Thyroid gland (tissue), 4 donors: ENCODE results near the gene IL1RL1. TPM values are rescaled to one million over a fixed set of nuclear protein-coding genes. Genes with fewer than 3 reads are reported as not detected.

ENCODE experiments used
- DNase-seq, 2 donors: peaks; one replicate each; pipeline ENCODE4 v3.0.0-alpha.2; 2019
- H3K27ac ChIP-seq, 3 donors: fragments of 200-600 bp; sonication (generic); 1 replicate in 2 of 3; 2 replicates in 1 of 3; pipeline ENCODE4 v1.5.1; 2016 to 2019; ENCODE audit warnings: mild to moderate bottlenecking in 1 of 3, moderate library complexity in 1 of 3
- H3K27me3 ChIP-seq: fragments of 200-600 bp; sonication (generic); one replicate; pipeline ENCODE4 v1.5.1; 2019
- H3K36me3 ChIP-seq, 2 donors: fragments of 200-600 bp; sonication (generic); one replicate each; pipeline ENCODE4 v1.5.1; 2016 to 2019
- H3K4me1 ChIP-seq, 2 donors: fragments of 200-600 bp; sonication (generic); one replicate each; pipeline ENCODE4 v1.5.1; 2017 to 2019
- H3K4me3 ChIP-seq, 3 donors: fragments of 200-600 bp; sonication (generic); replicated peaks in 1 of 3; 1 replicate in 2 of 3; 2 replicates in 1 of 3; pipeline ENCODE4 v1.5.1; 2016; ENCODE audit warnings: mild to moderate bottlenecking in 1 of 3
- H3K9me3 ChIP-seq: fragments of 200-600 bp; sonication (generic); one replicate; pipeline ENCODE4 v1.5.1; 2017
- POLR2A ChIP-seq, 2 donors: fragments of 450-650 bp; IDR thresholded peaks; one replicate each; pipeline ENCODE4 v1.6.1; 2017; ENCODE audit warnings: antibody characterized with exemption in 2 of 2, mild to moderate bottlenecking in 2 of 2, moderate library complexity in 1 of 2
- WGBS, 2 donors: methylation state at CpG; one replicate each; pipeline ENCODE4 v1.1.5; 2017; 5-methylcytosine and 5-hydroxymethylcytosine counted together
- intact Hi-C: fragments of 100-400 bp; cut with DNase I; formaldehyde crosslinking; loops from one replicate; pipeline ENCODE4 v1.15.1; 2023
- total RNA-seq, 4 donors: library from RNA; depleted of rRNA; stranded (reverse); fragments of >200 nt; gene quantifications; one replicate each; pipeline ENCODE4 v1.2.3, GENCODE V29; 2016
- TF ChIP-seq, protein P1 (sequence below), 6 experiments: fragments of 200-600 bp in 3 of 6; fragments of 450-650 bp in 3 of 6; sonication (generic) in 3 of 6; IDR thresholded peaks; one replicate each; pipeline ENCODE4 v1.5.1; 2016 to 2019; ENCODE audit warnings: antibody characterized with exemption in 6 of 6, mild to moderate bottlenecking in 2 of 6, inconsistent platforms in 1 of 6, moderate library complexity in 1 of 6

The IL1RL1 gene
- total RNA-seq, 4 donors from 2014 or later, result 1.0 to 5.0 (median 3.1) TPM

DNA sequence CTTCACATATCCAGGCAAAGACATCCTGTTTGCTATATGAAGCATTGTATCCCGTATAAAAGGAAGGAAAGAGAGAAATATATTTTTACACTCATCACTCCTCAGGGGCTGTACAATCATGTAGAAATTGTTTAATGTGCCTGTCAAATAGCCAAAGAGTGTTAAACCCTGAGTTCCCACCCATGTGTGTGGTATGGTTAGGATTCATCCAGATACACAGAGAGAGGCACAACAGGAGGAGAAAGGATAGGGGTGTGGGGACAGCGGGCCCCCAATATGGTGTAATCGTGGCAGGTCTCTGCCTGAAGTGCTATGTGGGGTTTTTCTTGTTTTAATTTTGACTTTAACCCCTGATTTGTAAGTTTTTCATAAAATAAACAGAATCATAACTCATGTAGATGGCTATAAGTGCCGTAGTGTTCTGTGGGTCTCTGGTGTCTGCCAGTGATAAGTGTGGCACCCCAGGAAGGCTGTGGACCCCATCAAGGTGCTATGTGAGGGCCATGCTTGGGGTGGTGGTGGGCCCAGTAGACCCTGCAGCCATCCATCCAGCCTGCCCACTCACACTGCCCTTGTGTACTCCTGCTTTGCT, 34.1 kb downstream of the IL1RL1 start:
- no peaks in the 10 kb centered on the region for H3K9me3 ChIP-seq
- H3K27me3 ChIP-seq, result no peaks in the 10 kb centered on the region
- H3K4me1 ChIP-seq, result peaks cover 0 to 10% of the 10 kb centered on the region in 2 donors
- 86 to 88% methylated on average over 4 of the region's 4 CpGs for WGBS, 2 donors
- no peaks in the 10 kb centered on the region for H3K36me3 ChIP-seq
- no peak for DNase-seq
- no peak for TF ChIP-seq POLR2A (IDR thresholded peaks at IDR 0.05)
- TF ChIP-seq, protein P1, sequence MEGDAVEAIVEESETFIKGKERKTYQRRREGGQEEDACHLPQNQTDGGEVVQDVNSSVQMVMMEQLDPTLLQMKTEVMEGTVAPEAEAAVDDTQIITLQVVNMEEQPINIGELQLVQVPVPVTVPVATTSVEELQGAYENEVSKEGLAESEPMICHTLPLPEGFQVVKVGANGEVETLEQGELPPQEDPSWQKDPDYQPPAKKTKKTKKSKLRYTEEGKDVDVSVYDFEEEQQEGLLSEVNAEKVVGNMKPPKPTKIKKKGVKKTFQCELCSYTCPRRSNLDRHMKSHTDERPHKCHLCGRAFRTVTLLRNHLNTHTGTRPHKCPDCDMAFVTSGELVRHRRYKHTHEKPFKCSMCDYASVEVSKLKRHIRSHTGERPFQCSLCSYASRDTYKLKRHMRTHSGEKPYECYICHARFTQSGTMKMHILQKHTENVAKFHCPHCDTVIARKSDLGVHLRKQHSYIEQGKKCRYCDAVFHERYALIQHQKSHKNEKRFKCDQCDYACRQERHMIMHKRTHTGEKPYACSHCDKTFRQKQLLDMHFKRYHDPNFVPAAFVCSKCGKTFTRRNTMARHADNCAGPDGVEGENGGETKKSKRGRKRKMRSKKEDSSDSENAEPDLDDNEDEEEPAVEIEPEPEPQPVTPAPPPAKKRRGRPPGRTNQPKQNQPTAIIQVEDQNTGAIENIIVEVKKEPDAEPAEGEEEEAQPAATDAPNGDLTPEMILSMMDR (IDR thresholded peaks at IDR 0.05), result no peak
- intact Hi-C loops, result loop anchor here (10.0 kb wide), 1 partner anchor 81 kb away; no protein-coding TSS in a partner anchor
- no peak overlapping the region for H3K4me3 ChIP-seq
- H3K27ac ChIP-seq, result no peak overlapping the region

DNA sequence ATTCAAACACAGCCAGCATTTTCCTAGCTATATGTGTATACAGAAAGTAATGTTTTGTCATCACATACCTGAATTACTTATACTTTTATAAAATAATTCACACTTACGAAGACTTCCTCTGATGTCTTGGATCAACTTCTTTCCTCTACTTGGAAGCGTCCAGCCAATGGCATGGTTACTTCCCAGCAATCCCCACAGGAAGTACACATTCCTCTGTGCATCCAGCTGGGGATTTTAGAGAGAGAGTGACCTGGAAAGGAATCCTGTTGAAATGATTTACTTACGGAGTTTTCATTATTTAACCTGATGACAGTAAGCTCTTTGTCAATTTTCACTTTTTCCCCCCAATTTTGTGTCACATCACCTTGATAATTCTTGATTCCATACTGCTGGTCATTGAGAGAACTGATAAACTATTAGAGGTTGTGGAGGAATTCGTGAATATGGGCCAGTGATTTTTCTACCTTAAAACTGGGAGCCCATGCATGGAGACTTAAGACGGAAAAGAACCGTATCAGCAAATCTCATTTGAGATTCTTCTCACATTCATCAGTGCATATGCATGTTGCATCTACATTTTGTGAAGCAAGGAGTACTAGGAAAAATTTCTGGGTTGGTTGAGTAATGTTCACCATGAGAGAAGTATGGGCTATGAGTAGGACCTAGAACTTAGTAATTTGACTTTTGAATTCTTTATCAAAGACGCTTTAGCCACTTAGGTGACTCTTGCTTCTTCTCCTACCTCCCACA, 35.2 kb downstream of the IL1RL1 start:
- 83 to 84% methylated on average over 7 of the region's 7 CpGs for WGBS, 2 donors
- intact Hi-C loops, result loop anchor here (10.0 kb wide), 1 partner anchor 82 kb away; no protein-coding TSS in a partner anchor
- no peak overlapping the region for H3K27ac ChIP-seq
- no peaks in the 10 kb centered on the region for H3K27me3 ChIP-seq
- no peak overlapping the region for H3K4me3 ChIP-seq
- TF ChIP-seq, protein P1 (IDR thresholded peaks at IDR 0.05), result no peak
- no peak for TF ChIP-seq POLR2A (IDR thresholded peaks at IDR 0.05)
- DNase-seq, result no peak
- peaks cover 0 to 10% of the 10 kb centered on the region in 2 donors for H3K4me1 ChIP-seq
- no peaks in the 10 kb centered on the region for H3K9me3 ChIP-seq
- H3K36me3 ChIP-seq, result no peaks in the 10 kb centered on the region

DNA sequence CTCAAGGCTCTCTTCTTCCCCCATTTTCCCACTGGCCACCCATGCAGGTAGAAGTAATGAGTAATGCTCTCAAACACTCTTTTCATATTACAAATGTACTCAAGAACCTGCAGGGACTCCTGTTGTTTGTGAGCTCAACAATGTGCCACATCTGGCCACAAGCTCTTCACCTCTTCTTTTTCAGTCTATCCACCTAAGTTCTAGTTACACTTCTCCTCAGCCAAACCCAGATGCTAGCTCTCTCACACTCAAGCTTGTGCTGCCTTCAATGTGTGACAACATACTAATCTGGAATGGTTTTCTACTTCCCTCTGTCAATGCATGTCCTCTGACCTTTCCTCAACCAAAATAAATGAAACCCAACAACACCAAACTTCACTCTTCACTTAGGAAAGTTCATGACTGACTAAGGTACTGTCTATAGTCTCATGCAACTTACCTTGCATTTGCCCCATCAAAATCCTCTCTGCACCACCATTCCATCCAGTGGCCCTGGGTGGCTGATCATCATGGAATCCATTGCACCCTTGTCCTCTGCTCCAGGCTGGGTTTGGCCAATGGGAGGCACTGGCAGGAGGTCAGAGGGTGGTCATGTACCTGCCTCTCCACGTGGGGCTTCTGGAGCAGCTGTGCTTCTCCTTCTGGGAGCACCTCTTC, 38.9 kb downstream of the IL1RL1 start:
- Histone ChIP-seq H3K4me1 (peaks cover under 1 to 3% of the 10 kb centered on the region in 2 donors), H3K27me3 (no peaks in the 10 kb centered on the region), H3K27ac (no peak overlapping the region), H3K4me3 (no peak overlapping the region), H3K36me3 (no peaks in the 10 kb centered on the region), H3K9me3 (no peaks in the 10 kb centered on the region)
- TF ChIP-seq, protein P1 (IDR thresholded peaks at IDR 0.05), result no peak
- TF ChIP-seq POLR2A (IDR thresholded peaks at IDR 0.05), result no peak
- no peak for DNase-seq
- intact Hi-C loops, result loop anchor here (10.0 kb wide), 1 partner anchor 335 kb away; no protein-coding TSS in a partner anchor
- 36 to 64% methylated on average over 1 of the region's 1 CpG for WGBS, 2 donors

DNA sequence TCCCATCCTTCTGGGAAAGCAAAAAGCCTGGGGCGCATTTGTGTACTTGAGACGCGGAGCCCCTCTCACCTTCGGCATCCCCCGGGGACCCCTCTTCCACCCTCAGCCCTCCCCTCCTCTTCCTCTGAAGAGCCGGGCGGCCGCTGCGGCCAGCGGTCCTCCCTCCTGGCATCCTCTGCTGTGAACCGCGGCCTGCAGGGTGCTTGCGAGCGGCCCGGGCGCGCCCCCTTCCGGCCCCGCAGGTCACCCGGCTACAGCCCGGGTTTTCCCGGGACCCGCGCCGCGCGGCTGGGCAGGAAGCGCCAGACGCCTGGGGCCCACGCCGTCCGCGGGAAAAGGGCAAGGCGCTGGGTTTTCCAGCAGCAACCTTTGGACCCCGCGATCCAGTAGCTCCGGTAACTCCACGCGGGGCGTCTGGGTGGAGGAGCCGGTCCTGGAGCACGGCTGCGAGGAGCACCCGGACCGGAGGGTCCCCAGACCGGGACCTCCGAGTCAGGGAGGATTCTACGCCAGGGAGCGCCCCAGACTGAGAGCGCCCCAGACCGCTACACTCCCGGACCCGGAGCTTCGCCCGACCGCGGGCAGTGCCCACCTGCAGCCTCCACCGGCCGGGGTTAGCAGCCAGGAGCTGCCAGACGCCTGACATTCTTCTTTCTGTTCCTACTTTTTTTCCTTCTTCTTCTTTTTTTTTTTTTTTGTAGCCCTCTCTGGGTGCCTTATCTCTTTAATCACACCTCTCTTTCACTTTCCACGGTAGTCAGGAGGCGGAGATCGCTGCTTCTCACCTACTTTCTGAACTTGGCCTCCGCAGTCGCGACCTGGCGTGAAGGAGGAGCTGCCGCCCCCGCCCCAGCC, 44.4 kb downstream of the IL1RL1 start, which contains the start of gene IL18R1:
IL18R1 (plus strand) TSS at position 271 of the 855 bp plus-strand sequence. CDS start 6,865 bp downstream, outside the sequence.
- DNase-seq, result peak; percentile 78 to 84

More for the DNA sequence above, 44.4 kb downstream of the IL1RL1 start, which contains the start of gene IL18R1:
- no peaks in the 10 kb centered on the region for H3K36me3 ChIP-seq
- H3K4me3 ChIP-seq, result peak within 1 kb of the TSS; percentile 50 to 93 (median 53)
- no peak for TF ChIP-seq POLR2A (IDR thresholded peaks at IDR 0.05)
- TF ChIP-seq, protein P1 (IDR thresholded peaks at IDR 0.05), result peak; percentile 47 to 92 (median 86)
- H3K4me1 ChIP-seq, result peaks cover 3 to 5% of the 10 kb centered on the region in 2 donors
- H3K27me3 ChIP-seq, result no peaks in the 10 kb centered on the region
- H3K27ac ChIP-seq, result peak within 1 kb of the TSS; percentile 30 to 70 (median 70)
- 2 to 3% methylated on average over 43 to 58 of the region's 69 CpGs for WGBS, 2 donors
- intact Hi-C loops, result loop anchor here (10.0 kb wide), 1 partner anchor 341 kb away; no protein-coding TSS in a partner anchor
- no peaks in the 10 kb centered on the region for H3K9me3 ChIP-seq
